Inflammatory macrophage (primary cell): ENCODE data around the gene EPN3.

Experiments
- DNase-seq, 2 donors: peaks; one replicate each; pipeline ENCODE4 v3.0.0-alpha.2; 2020 to 2022

EPN3 gene

GRCh38 chr17:50593321-50593720 is 60.8 kb downstream of the EPN3 start:
- DNase-seq, result no peak
